OCI-LY7 (cell line): ENCODE data around the gene CTCF. TPM values are rescaled to one million over a fixed set of nuclear protein-coding genes. Genes with fewer than 3 reads are reported as not detected.

ENCODE experiments used
- BruUV-seq: library from RNA; stranded (reverse); fragments of 400-500 nt; replicated peaks from 2 replicates; lab custom pipeline; 2021; lab: Mats Ljungman, UMichigan
- CTCF ChIA-PET: fragments of 300-600 bp; sonication (Branson Sonifier 250); formaldehyde crosslinking; loops from one replicate; lab custom pipeline; 2022; ENCODE audit warnings: antibody characterized with exemption; ENCODE audit not compliant: unreplicated experiment; lab: Charles Lee
- POLR2A ChIA-PET: fragments of 300-600 bp; sonication (Branson Sonifier 250); formaldehyde crosslinking; loops from one replicate; lab custom pipeline; 2022; ENCODE audit warnings: antibody characterized with exemption; lab: Charles Lee
- DNase-seq: peaks from one replicate; pipeline ENCODE4 v3.0.0-alpha.2; 2015; ENCODE audit warnings: low spot score
- H2AFZ ChIP-seq: fragments of 200-600 bp; sonication (generic), shearing (Covaris generic); 2 replicates; pipeline ENCODE4 v1.6.1; 2014; ENCODE audit warnings: mild to moderate bottlenecking, antibody characterized with exemption, low read length, moderate library complexity
- H3K27ac ChIP-seq: fragments of 200-600 bp; sonication (generic); 2 replicates; pipeline ENCODE4 v1.5.1; 2014; ENCODE audit warnings: mixed run types, low read depth, mild to moderate bottlenecking, moderate library complexity, low read length, inconsistent platforms; ENCODE audit not compliant: poor library complexity, severe bottlenecking
- H3K36me3 ChIP-seq: fragments of 200-600 bp; sonication (generic); 2 replicates; pipeline ENCODE4 v1.6.1; 2014; ENCODE audit warnings: mild to moderate bottlenecking, antibody characterized with exemption, low read length, moderate library complexity, mixed read lengths; ENCODE audit not compliant: insufficient read depth
- H3K4me1 ChIP-seq: fragments of 200-600 bp; sonication (generic); 2 replicates; pipeline ENCODE4 v1.5.1; 2014; ENCODE audit warnings: mild to moderate bottlenecking, low read length; ENCODE audit not compliant: insufficient read depth, poor library complexity, severe bottlenecking
- H3K4me2 ChIP-seq: fragments of 200-600 bp; sonication (generic); 2 replicates; pipeline ENCODE4 v1.6.1; 2014; ENCODE audit warnings: mild to moderate bottlenecking, low read length
- H3K4me3 ChIP-seq: fragments of 200-600 bp; sonication (generic); 2 replicates; pipeline ENCODE4 v1.5.1; 2014; ENCODE audit warnings: mild to moderate bottlenecking, low read depth, low read length; ENCODE audit not compliant: poor library complexity, severe bottlenecking
- H3K79me2 ChIP-seq: fragments of 200-600 bp; sonication (generic); 2 replicates; pipeline ENCODE4 v1.6.1; 2016; ENCODE audit warnings: low read depth, mild to moderate bottlenecking, low read length, moderate library complexity, mixed read lengths; ENCODE audit not compliant: insufficient read depth
- H3K9me2 ChIP-seq: fragments of 200-600 bp; sonication (generic); 2 replicates; pipeline ENCODE4 v1.6.1; 2016; ENCODE audit warnings: mild to moderate bottlenecking, low read length, mixed read lengths; ENCODE audit not compliant: insufficient read depth
- H3K9me3 ChIP-seq: fragments of 200-600 bp; sonication (generic); 2 replicates; pipeline ENCODE4 v1.6.1; 2014; ENCODE audit warnings: mild to moderate bottlenecking, mixed run types, low read length, mixed read lengths
- H4K20me1 ChIP-seq: fragments of 200-600 bp; sonication (generic); 2 replicates; pipeline ENCODE4 v1.6.1; 2014; ENCODE audit warnings: mild to moderate bottlenecking, antibody characterized with exemption, low read length, moderate library complexity, mixed read lengths; ENCODE audit not compliant: insufficient read depth
- CTCF ChIP-seq: fragments of 200-600 bp; sonication (generic); conservative IDR thresholded peaks from 2 replicates; pipeline ENCODE4 v1.5.1; 2014; ENCODE audit warnings: mild to moderate bottlenecking, antibody characterized with exemption, low read length, moderate library complexity, mixed read lengths
- EZH2phosphoT487 ChIP-seq: fragments of 200-600 bp; sonication (generic); IDR thresholded peaks from 2 replicates; pipeline ENCODE4 v1.6.1; 2018; ENCODE audit warnings: low read depth, borderline replicate concordance, mild to moderate bottlenecking, mixed run types, antibody characterized with exemption, low read length, moderate library complexity, mixed read lengths
- intact Hi-C: fragments of 100-400 bp; cut with micrococcal nuclease; formaldehyde crosslinking; loops from one replicate; pipeline ENCODE4 v1.10.0; 2022; ENCODE audit not compliant: unreplicated experiment
- total RNA-seq, 2 experiments: library from RNA; depleted of rRNA in 1 of 2; stranded (reverse); fragments of >200 nt in 1 of 2; shearing (Covaris generic) in 1 of 2; gene quantifications; 2 replicates each; pipeline ENCODE4 v1.2.3, GENCODE V29; 2014 to 2022

The CTCF gene
- total RNA-seq, 2 experiments from 2014 or later: 70.6 to 83.5 TPM

- H3K4me1 ChIP-seq: peaks cover 7% of the 10 kb centered on the region
- intact Hi-C loops: no loop called here
- H3K79me2 ChIP-seq: peaks cover 13% of the 10 kb centered on the region; the same call in 1 of the 2 replicates
- H3K27ac ChIP-seq: no peak overlapping the region
- peaks cover 87% of the 10 kb centered on the region for H3K36me3 ChIP-seq
- H3K9me2 ChIP-seq: no peaks in the 10 kb centered on the region
- H3K4me3 ChIP-seq: no peak overlapping the region
- CTCF ChIA-PET: no interaction called here
- TF ChIP-seq CTCF (no peak), EZH2phosphoT487 (no peak)
- no peak overlapping the region for H2AFZ ChIP-seq
- 0 out of 2 replicates have a peak, but pooled peaks cover 7% of the 10 kb centered on the region for H4K20me1 ChIP-seq
- POLR2A ChIA-PET: no interaction called here
- H3K9me3 ChIP-seq: no peaks in the 10 kb centered on the region
- H3K4me2 ChIP-seq: no peak overlapping the region
- BruUV-seq: no TSS peak
- DNase-seq: no peak
Observed at GRCh38 chr16:67655363-67655762, 93.0 kb downstream of the CTCF start.

- H3K9me2 ChIP-seq: no peaks in the 10 kb centered on the region
- no peak overlapping the region for H2AFZ ChIP-seq
- ChIA-PET CTCF (no interaction called here), POLR2A (interaction anchor here (0.7 kb wide), 1 partner anchor 11 kb away, joined by 3 read pairs; the partner anchor contains the start of gene CARMIL2)
- H3K36me3 ChIP-seq: peaks cover 76% of the 10 kb centered on the region
- TF ChIP-seq CTCF: no peak
- TF ChIP-seq EZH2phosphoT487: no peak
- H4K20me1 ChIP-seq: 0 out of 2 replicates have a peak, but pooled peaks cover 7% of the 10 kb centered on the region
- no TSS peak for BruUV-seq
- no peak for DNase-seq
- no peak overlapping the region for H3K27ac ChIP-seq
- H3K4me2 ChIP-seq: no peak overlapping the region
- peaks cover 12% of the 10 kb centered on the region for H3K4me1 ChIP-seq
- intact Hi-C loops: no loop called here
- H3K9me3 ChIP-seq: no peaks in the 10 kb centered on the region
- H3K79me2 ChIP-seq: peaks cover 13% of the 10 kb centered on the region; the same call in 1 of the 2 replicates
- no peak overlapping the region for H3K4me3 ChIP-seq
Observed at GRCh38 chr16:67656344-67657016, 94.2 kb downstream of the CTCF start.

- BruUV-seq: TSS peak; percentile 59
- CTCF ChIA-PET: no interaction called here
- H3K36me3 ChIP-seq: peaks cover 70% of the 10 kb centered on the region
Observed at GRCh38 chr16:67657017-67657608, 94.8 kb downstream of the CTCF start.

More at GRCh38 chr16:67657017-67657608, 94.8 kb downstream of the CTCF start:
- Histone ChIP-seq H3K79me2 (peaks cover 13% of the 10 kb centered on the region; the same call in 1 of the 2 replicates), H3K4me3 (no peak overlapping the region), H3K4me1 (peaks cover 14% of the 10 kb centered on the region), H3K4me2 (no peak overlapping the region), H2AFZ (no peak overlapping the region), H3K9me3 (no peaks in the 10 kb centered on the region), H3K27ac (no peak overlapping the region), H3K9me2 (no peaks in the 10 kb centered on the region), H4K20me1 (0 out of 2 replicates have a peak, but pooled peaks cover 7% of the 10 kb centered on the region)
- intact Hi-C loops: no loop called here
- no peak for TF ChIP-seq EZH2phosphoT487
- no peak for TF ChIP-seq CTCF
- POLR2A ChIA-PET: no interaction called here
- DNase-seq: no peak
